Measurements from ENCODE around the gene THSD7B.
"Not testable (repeated sequence)": the region's sequence is repeated elsewhere in the genome, so short reads cannot be mapped to it uniquely, and the experiment has no call there.

THSD7B gene

DNA sequence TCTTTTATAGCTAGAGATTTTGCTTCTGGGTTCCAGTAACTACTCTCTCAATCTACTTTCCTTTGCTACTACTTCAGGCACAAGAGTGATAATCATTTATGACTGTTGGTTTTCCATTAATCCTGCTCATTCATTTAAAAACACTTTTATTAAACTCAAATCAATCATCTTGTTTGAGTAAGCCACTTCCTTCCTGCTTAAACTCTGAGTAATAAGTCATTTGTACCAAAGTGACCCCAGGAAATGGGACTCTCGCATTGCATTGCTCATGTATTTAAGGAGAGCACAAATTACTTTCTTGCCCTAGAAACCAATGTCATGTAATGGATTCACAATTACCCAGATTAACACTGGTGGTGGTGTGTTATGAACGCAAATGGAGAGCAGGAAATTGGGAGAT lies 928.2 kb downstream of the THSD7B start:
- DNase-seq (ENCODE audit: low read depth), result peak; percentile 16

DNA sequence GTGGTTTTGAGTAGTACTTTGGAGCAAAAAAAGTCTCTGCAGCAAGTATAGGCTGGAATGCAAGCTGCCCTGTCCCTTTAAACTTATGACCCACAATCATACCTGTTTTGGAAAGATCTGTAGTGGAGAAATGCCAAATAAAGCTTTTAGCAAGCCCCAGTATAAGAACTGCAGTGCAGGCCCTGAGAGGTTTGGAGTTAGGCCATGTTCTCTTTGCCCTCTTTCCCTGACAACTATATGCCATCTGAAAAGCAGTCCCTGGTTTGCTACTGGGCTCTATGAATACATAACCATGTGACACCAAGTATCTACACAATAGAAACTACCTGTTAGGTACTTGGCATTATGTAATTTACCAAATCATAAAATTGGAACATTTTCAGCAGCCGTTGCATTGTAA lies 931.6 kb downstream of the THSD7B start:
- DNase-seq (ENCODE audit: low read depth), result no peak

DNA sequence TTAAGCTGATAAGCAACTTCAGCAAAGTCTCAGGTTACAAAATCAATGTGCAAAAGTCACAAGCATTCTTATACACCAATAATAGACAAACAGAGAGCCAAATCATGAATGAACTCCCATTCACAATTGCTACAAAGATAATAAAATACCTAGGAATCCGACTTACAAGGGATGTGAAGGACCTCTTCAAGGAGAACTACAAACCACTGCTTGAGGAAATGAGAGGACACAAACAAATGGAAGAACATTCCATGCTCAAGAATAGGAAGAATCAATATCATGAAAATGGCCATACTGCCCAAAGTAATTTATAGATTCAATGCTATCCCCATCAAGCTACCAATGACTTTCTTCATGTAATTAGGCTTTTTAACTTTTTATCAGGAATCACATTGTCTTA lies 934.9 kb downstream of the THSD7B start:
- not testable (repeated sequence) for DNase-seq (ENCODE audit: low read depth)

DNA sequence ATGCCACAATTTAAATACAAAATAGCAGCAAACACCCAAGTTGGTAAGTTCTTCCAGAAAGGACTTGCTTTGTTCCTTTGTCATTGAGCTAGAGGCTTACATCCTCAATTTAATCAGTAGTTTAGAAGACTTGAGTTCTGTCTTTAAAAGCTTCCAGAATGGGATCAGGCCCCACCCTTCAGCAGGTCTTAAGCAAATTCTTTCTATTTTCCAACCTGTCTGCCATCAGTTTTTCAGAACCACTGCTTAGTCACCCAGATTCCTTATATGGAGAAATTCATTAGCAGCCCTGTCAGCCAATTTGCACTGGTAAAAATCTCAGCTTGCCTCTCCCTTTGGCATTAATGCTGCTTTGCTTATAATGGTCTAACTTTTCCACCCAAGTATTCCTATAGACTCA lies 935.3 kb downstream of the THSD7B start:
- DNase-seq (ENCODE audit: low read depth), result no peak

DNA sequence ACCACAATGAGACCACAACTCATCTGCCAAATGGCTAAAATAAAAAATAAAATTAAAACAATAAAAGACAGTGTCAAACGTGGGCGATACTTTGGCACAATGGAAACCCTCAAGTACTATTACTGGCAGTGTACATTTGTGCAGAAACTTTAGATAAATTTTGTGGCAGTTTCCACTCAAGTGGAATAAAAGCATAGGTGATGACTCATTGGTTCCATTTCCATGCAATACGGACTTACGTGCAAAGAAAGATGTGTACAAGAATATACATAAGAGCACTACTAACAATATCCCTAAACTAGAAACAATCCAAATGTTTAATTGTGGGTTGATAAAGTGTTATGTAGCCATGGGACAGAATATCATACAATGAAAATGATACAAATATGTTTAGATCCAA lies 940.0 kb downstream of the THSD7B start:
- no peak for DNase-seq (ENCODE audit: low read depth)

DNA sequence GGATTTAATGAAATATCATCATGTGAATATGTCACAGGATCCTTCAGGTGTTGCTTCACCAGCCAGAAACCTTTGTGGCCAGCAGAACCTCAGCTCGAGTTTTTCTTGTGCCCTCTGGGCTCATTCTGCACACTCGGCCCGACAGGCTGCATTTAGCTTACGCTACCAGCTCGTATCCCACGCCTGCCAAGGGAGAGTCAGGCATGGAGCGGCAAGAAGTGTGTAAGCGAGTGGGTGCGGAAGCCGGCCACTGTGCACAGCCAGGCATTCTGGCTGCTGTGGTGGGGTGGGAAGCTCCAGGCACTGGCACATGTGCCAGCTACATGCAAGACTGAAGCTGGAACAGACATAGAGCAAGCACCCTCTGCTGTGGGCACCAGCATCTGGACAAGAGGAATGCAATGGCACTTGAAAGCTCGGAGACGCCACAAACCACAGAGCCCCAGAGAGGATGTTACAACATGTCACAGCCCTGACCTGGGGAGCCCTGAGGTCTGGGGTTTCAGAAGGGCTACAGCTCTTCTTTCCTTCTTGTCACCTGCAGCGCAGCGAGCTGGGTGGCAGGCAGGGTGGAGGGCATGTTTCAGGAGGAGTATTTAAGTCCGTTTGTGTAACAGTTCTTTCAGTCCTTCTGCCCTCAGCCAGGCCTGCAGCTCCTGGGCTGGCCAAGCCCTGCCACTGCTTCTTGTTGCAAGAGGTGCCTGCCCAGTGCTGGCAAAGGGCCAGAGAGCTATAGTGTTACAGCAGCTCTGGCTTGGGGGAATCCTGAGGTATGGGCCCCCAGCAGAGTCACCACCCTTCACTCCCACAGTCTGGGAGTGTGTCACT lies 941.7 kb downstream of the THSD7B start:
- no peak for DNase-seq (ENCODE audit: low read depth)

DNA sequence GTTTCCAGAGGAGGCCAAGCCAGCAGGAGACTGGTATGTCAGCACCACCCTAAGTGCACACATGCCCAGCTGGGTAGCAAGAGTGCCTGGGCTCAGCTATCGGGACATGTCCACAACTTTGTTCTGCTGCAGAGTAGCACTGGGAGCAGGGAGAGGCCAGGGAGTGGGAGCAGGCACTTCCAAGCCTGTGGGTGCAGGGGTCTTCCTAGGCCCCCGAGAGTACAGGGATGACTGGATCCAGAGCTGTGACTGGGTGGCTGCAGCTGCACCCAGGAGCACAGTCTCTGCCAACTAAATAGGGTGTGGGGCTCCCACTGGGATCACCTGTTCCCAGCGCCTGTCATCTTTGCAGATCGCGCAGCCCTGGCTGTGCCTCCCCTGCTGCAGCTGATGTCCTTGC lies 943.0 kb downstream of the THSD7B start:
- no peak for DNase-seq (ENCODE audit: low read depth)

DNA sequence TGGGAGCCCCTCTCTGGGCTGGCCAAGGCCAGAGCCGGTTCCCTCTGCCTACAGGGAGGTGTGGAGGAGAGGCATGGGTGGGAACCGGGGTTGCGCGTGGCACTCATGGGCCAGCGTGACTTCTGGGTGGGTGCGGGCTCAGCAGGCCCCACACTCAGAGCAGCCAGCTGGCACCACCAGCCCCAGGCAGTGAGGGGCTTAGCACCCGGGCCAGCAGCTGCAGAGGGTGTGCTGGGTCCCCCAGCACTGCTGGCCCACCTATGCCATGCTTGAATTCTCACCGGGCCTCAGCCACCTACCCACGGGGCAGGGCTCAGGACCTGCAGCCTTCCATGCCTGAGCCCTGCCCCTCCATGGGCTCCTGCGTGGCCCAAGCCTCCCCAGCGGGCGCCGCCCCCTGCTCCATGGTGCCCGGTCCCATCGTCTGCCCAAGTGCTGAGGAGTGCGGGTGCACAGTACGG lies 950.4 kb downstream of the THSD7B start:
- no peak for DNase-seq (ENCODE audit: low read depth)

DNA sequence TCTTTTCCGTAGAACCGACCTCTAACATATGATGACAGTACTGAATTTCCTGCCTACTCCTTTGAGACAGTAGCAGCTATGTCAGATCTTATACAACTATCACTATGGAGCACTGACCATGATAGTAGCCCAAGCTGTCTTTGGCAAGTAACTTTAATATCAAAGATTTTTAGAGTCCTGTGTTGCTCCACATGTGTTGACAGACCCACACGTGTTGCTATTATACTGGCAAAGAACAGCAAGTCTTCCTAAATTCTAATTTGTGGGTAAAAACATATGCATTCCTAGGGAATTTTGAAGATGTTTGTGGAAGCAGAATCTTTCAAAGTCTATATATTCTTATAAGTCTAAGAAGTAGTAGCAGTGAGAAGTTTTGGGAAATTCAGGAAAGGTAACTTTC lies 953.4 kb downstream of the THSD7B start:
- no peak for DNase-seq (ENCODE audit: low read depth)

DNA sequence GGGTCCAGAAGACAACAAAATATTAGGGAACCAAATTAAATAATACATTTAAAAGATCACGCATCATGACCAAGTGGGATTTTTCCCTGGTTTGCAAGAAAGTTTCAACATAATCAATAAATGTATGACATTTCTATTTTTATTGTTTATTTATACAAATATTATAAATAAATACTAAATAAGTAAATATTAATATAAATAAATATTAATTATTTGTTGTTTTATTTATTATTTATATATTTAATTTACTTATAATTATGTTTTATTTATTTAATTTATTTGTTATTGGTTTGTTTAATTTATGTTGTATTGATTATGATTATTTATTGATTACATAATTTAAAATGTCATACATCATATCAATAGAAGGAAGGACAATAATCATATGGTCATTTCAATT lies 956.4 kb downstream of the THSD7B start:
- DNase-seq (ENCODE audit: low read depth), result no peak

DNA sequence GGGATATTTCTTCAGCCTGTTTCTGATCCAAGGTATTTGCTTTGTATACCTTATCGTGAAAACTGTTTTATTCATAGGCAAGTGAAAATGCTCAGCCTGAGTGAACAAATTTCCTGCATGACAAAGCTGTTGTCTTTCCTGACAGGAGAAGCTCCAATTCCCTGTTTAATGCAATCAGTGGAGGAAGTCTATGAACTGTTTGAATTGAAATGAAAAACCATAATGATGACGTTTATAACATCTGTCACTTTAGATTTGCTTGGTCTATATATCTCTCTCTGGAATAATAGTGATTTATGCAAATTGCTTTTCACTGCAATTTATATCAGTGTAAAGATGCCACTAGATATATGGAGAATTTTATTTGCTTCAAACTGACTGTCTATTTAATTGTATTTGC lies 959.6 kb downstream of the THSD7B start:
- DNase-seq (ENCODE audit: low read depth), result no peak

Data from HS-5 (cell line).